OCI-LY1 (cell line): ENCODE results near the gene SPTLC2.

ENCODE experiments used
- H2AFZ ChIP-seq: fragments of 200-600 bp; sonication (generic), shearing (Covaris generic); 2 replicates; pipeline ENCODE4 v1.6.0; 2014; ENCODE audit warnings: antibody characterized with exemption, mild to moderate bottlenecking, low read length
- H3F3A ChIP-seq: fragments of 200-600 bp; sonication (generic), shearing (Covaris generic); 2 replicates; pipeline ENCODE4 v1.6.0; 2014; ENCODE audit warnings: mild to moderate bottlenecking, antibody characterized with exemption, low read length, moderate library complexity; ENCODE audit not compliant: insufficient read depth
- H3K27ac ChIP-seq: fragments of 200-600 bp; sonication (generic); 2 replicates; pipeline ENCODE4 v1.5.1; 2014; ENCODE audit warnings: low read length, mixed run types, mild to moderate bottlenecking, low read depth; ENCODE audit not compliant: poor library complexity, severe bottlenecking
- H3K27me3 ChIP-seq: fragments of 200-600 bp; sonication (generic); 2 replicates; pipeline ENCODE4 v1.6.0; 2014; ENCODE audit warnings: antibody characterized with exemption, mild to moderate bottlenecking, low read length, moderate library complexity; ENCODE audit not compliant: insufficient read depth
- H3K36me3 ChIP-seq: fragments of 200-600 bp; sonication (generic); 2 replicates; pipeline ENCODE4 v1.6.1; 2014; ENCODE audit warnings: mild to moderate bottlenecking, antibody characterized with exemption, low read length, moderate library complexity, mixed read lengths; ENCODE audit not compliant: insufficient read depth
- H3K4me1 ChIP-seq: fragments of 200-600 bp; sonication (generic); 2 replicates; pipeline ENCODE4 v1.5.1; 2014; ENCODE audit warnings: mild to moderate bottlenecking, low read length, moderate library complexity; ENCODE audit not compliant: insufficient read depth, severe bottlenecking
- H3K4me2 ChIP-seq: fragments of 200-600 bp; sonication (generic), shearing (Covaris generic); 2 replicates; pipeline ENCODE4 v1.6.1; 2014; ENCODE audit warnings: low read length
- H3K4me3 ChIP-seq: fragments of 200-600 bp; sonication (generic); 2 replicates; pipeline ENCODE4 v1.5.1; 2014; ENCODE audit warnings: low read length, low read depth, mild to moderate bottlenecking, mixed read lengths; ENCODE audit not compliant: poor library complexity, severe bottlenecking
- H3K79me2 ChIP-seq: fragments of 200-600 bp; shearing (Covaris generic); 2 replicates; pipeline ENCODE4 v1.6.1; 2016; ENCODE audit warnings: mixed run types, low read length, mixed read lengths; ENCODE audit not compliant: insufficient read depth
- H3K9ac ChIP-seq: fragments of 200-600 bp; sonication (generic), shearing (Covaris generic); 2 replicates; pipeline ENCODE4 v1.6.1; 2014; ENCODE audit warnings: mild to moderate bottlenecking, low read length, mixed read lengths
- H3K9me2 ChIP-seq: fragments of 200-600 bp; sonication (generic), shearing (Covaris generic); 2 replicates; pipeline ENCODE4 v1.6.1; 2014; ENCODE audit warnings: low read depth, mild to moderate bottlenecking, low read length, mixed read lengths
- H3K9me3 ChIP-seq: fragments of 200-600 bp; shearing (Covaris generic); 2 replicates; pipeline ENCODE4 v1.6.1; 2014; ENCODE audit warnings: low read length, mixed read lengths
- H4K20me1 ChIP-seq: fragments of 200-600 bp; sonication (generic), shearing (Covaris generic); 2 replicates; pipeline ENCODE4 v1.6.0; 2016; ENCODE audit warnings: mild to moderate bottlenecking, low read length; ENCODE audit not compliant: insufficient read depth
- EZH2 ChIP-seq: fragments of 200-600 bp; sonication (generic), shearing (Covaris generic); IDR thresholded peaks from 2 replicates; pipeline ENCODE4 v1.8.0; 2017; ENCODE audit warnings: borderline replicate concordance, mixed run types, mild to moderate bottlenecking, antibody characterized with exemption, low read length, moderate library complexity, mixed read lengths
- TF ChIP-seq, protein P1 (sequence below): fragments of 200-600 bp; sonication (generic), shearing (Covaris generic); IDR thresholded peaks from 2 replicates; pipeline ENCODE4 v1.5.1; 2017; ENCODE audit warnings: mild to moderate bottlenecking, antibody characterized with exemption, low read length, moderate library complexity, mixed read lengths

Gene SPTLC2

DNA sequence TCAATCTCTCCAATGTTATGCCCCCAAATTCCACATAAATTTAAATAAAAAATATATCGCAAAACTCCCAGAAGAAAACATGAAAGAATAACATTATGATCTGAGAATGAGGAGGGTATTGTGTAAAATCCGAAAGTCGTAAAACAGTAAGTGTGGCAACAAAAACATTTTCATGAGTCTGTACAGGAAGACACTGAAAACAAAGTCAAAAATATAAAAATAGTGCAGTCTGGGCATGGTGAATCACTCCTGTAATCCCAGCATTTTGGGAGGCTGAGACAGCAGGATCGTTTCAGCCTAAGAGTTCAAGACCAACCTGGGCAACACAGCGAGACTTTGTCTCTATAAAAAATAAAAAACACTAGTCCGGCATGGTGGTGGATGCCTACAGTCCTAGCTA lies 57.1 kb downstream of the SPTLC2 start:
- H4K20me1 ChIP-seq, result no peaks in the 10 kb centered on the region
- H3K27ac ChIP-seq, result peak overlapping the region; percentile 14
- TF ChIP-seq, protein P1, sequence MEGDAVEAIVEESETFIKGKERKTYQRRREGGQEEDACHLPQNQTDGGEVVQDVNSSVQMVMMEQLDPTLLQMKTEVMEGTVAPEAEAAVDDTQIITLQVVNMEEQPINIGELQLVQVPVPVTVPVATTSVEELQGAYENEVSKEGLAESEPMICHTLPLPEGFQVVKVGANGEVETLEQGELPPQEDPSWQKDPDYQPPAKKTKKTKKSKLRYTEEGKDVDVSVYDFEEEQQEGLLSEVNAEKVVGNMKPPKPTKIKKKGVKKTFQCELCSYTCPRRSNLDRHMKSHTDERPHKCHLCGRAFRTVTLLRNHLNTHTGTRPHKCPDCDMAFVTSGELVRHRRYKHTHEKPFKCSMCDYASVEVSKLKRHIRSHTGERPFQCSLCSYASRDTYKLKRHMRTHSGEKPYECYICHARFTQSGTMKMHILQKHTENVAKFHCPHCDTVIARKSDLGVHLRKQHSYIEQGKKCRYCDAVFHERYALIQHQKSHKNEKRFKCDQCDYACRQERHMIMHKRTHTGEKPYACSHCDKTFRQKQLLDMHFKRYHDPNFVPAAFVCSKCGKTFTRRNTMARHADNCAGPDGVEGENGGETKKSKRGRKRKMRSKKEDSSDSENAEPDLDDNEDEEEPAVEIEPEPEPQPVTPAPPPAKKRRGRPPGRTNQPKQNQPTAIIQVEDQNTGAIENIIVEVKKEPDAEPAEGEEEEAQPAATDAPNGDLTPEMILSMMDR, result no peak
- no peak for TF ChIP-seq EZH2
- no peaks in the 10 kb centered on the region for H3K27me3 ChIP-seq
- H3K9me3 ChIP-seq, result no peaks in the 10 kb centered on the region
- no peaks in the 10 kb centered on the region for H3K9me2 ChIP-seq
- H3K9ac ChIP-seq, result no peak overlapping the region
- no peaks in the 10 kb centered on the region for H3K79me2 ChIP-seq
- H3K36me3 ChIP-seq, result peaks cover 62% of the 10 kb centered on the region
- H3K4me2 ChIP-seq, result no peak overlapping the region
- no peaks in the 10 kb centered on the region for H3F3A ChIP-seq
- H3K4me1 ChIP-seq, result peaks cover 41% of the 10 kb centered on the region
- H3K4me3 ChIP-seq, result no peak overlapping the region
- no peak overlapping the region for H2AFZ ChIP-seq

DNA sequence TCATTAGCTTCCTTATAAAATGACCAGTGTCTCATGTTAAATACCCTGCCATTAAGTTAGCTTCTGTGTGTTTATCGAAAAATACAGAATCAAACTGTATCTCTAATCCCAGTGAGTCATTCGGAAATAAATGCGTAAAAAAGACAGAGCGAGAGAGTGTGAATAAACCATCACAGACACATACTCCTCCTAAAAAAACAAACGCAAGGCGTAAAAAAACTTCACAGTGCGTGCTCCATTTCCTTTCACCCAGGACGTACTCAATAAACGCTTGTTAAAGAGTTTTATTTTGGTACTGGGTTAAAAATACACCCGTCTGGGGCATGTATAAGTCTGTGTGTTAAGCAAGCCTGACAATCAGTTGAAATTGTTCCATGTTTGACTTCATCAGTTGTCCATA lies 59.0 kb downstream of the SPTLC2 start:
- no peak overlapping the region for H2AFZ ChIP-seq
- TF ChIP-seq EZH2, result no peak
- TF ChIP-seq, protein P1, result no peak
- H3F3A ChIP-seq, result no peaks in the 10 kb centered on the region
- peak overlapping the region; percentile 55 for H3K4me2 ChIP-seq
- no peaks in the 10 kb centered on the region for H4K20me1 ChIP-seq
- peaks cover 55% of the 10 kb centered on the region for H3K36me3 ChIP-seq
- H3K27ac ChIP-seq, result peak overlapping the region; percentile 94
- H3K4me1 ChIP-seq, result peaks cover 48% of the 10 kb centered on the region
- H3K79me2 ChIP-seq, result no peaks in the 10 kb centered on the region
- no peaks in the 10 kb centered on the region for H3K9me2 ChIP-seq
- peak overlapping the region; percentile 43 for H3K9ac ChIP-seq
- H3K4me3 ChIP-seq, result peak overlapping the region; percentile 34
- no peaks in the 10 kb centered on the region for H3K27me3 ChIP-seq
- no peaks in the 10 kb centered on the region for H3K9me3 ChIP-seq

DNA sequence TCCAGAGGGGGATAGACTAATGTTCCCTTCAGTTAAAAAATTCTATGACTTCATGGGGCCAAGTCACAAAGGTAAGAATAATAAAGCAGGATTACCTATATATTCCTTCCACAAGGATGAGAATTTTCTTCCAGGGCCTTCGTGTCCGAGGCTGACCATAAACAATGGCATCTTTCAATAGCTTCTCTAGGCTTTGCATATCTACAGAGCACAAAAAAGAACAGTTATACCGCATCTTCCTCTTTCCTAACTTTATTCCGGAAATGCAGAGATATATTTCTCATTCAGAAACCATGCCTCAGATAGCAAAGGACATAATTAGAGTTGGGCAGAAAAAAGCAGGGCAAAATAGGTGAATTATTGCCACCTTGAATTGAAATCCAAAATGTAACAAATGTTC lies 59.5 kb downstream of the SPTLC2 start:
- Histone ChIP-seq H3K27me3 (no peaks in the 10 kb centered on the region), H3K4me2 (peak overlapping the region; percentile 55), H3K79me2 (no peaks in the 10 kb centered on the region), H3K36me3 (peaks cover 55% of the 10 kb centered on the region), H3K4me3 (peak overlapping the region; percentile 34), H3F3A (no peaks in the 10 kb centered on the region), H4K20me1 (no peaks in the 10 kb centered on the region), H3K9me2 (no peaks in the 10 kb centered on the region), H2AFZ (no peak overlapping the region), H3K9me3 (no peaks in the 10 kb centered on the region), H3K27ac (peak overlapping the region; percentile 94), H3K9ac (peak overlapping the region; percentile 43; the same call in 1 of the 2 replicates), H3K4me1 (peaks cover 48% of the 10 kb centered on the region)
- TF ChIP-seq, protein P1, result no peak
- no peak for TF ChIP-seq EZH2
